ENCODE data around the gene NIBAN1. TPM values are rescaled to one million over a fixed set of nuclear protein-coding genes. Genes with fewer than 3 reads are reported as not detected.

NIBAN1 gene
- total and polyA plus RNA-seq, 2 experiments from 2014 or later = 6.9 to 11.1 TPM

DNA sequence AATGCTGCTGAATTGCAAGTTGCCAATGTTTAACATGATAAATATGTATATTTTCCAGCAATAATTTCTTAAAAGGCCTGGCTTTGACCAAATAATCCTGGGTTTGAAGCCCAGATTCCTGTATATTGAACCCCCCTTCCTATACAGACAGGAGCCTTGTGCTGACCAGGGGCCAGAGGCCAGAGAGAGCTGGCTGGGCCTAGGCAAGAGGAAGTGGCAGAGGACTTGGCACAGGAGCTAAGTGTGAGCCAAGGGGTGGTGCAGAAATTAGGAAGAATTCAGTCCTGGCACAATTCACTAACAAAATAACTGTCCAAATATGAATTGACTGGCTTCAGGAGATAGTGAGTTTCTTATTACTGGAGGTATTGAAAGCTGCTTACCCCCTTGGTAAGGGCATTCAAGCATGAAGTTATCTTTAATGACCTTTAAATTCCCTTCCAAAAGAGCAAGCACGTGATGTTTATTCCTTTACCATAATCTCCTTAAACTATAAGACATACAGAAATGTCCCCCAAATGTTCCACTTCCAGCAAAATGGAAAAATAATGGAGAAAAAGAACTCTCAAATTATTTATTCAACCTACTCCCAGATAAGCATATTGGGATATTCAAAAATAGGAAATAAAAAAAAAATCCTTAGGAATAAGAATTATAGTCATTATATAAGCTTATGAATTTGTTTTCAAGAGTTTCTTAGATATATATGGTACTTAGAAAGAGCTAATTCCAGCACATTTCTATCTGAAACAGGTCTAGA lies 26.6 kb downstream of the NIBAN1 start:
- Histone ChIP-seq H3K27me3 (no peaks in the 10 kb centered on the region), H3K27ac (no peak overlapping the region), H3K36me3 (replicated peaks; ENCODE audit: insufficient read depth, low read depth) (no peaks in the 10 kb centered on the region), H3K4me1 (ENCODE audit: insufficient read depth) (no peaks in the 10 kb centered on the region), H3K4me3 (no peak overlapping the region), H3K9me2 (replicated peaks; ENCODE audit: insufficient read depth) (no peaks in the 10 kb centered on the region), H2AFZ (no peak overlapping the region), H4K20me1 (ENCODE audit: insufficient read depth, poor library complexity, severe bottlenecking) (no peaks in the 10 kb centered on the region), H3K4me2 (no peak overlapping the region), H3K9me3 (ENCODE audit: low read depth) (no peaks in the 10 kb centered on the region), H3K79me2 (no peaks in the 10 kb centered on the region)
- DNase-seq (ENCODE audit: low spot score) = no peak
- TF ChIP-seq, protein P1, sequence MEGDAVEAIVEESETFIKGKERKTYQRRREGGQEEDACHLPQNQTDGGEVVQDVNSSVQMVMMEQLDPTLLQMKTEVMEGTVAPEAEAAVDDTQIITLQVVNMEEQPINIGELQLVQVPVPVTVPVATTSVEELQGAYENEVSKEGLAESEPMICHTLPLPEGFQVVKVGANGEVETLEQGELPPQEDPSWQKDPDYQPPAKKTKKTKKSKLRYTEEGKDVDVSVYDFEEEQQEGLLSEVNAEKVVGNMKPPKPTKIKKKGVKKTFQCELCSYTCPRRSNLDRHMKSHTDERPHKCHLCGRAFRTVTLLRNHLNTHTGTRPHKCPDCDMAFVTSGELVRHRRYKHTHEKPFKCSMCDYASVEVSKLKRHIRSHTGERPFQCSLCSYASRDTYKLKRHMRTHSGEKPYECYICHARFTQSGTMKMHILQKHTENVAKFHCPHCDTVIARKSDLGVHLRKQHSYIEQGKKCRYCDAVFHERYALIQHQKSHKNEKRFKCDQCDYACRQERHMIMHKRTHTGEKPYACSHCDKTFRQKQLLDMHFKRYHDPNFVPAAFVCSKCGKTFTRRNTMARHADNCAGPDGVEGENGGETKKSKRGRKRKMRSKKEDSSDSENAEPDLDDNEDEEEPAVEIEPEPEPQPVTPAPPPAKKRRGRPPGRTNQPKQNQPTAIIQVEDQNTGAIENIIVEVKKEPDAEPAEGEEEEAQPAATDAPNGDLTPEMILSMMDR (IDR thresholded peaks at IDR 0.05; ENCODE audit: poor library complexity) = no peak
- TF ChIP-seq EZH2 (IDR thresholded peaks at IDR 0.05; ENCODE audit: borderline replicate concordance) = no peak
- no peak for TF ChIP-seq EZH2phosphoT487 (IDR thresholded peaks at IDR 0.05; ENCODE audit: low read depth, severe bottlenecking, unreplicated experiment)
- WGBS (ENCODE audit: low lambda C conversion rate, missing lambda C conversion rate) = 26% methylated on average over 1 of the region's 1 CpG

GRCh38 chr1:184945678-184946412 lies 28.5 kb downstream of the NIBAN1 start:
- peak overlapping the region; percentile 32 for H3K27ac ChIP-seq
- 92% methylated on average over 5 of the region's 5 CpGs for WGBS (ENCODE audit: low lambda C conversion rate, missing lambda C conversion rate)
- no peak overlapping the region for H3K4me3 ChIP-seq
- no peak overlapping the region for H3K4me2 ChIP-seq
- H3K36me3 ChIP-seq (replicated peaks; ENCODE audit: insufficient read depth, low read depth) = no peaks in the 10 kb centered on the region
- H2AFZ ChIP-seq = no peak overlapping the region
- TF ChIP-seq EZH2 (IDR thresholded peaks at IDR 0.05; ENCODE audit: borderline replicate concordance) = no peak
- no peak for TF ChIP-seq EZH2phosphoT487 (IDR thresholded peaks at IDR 0.05; ENCODE audit: low read depth, severe bottlenecking, unreplicated experiment)
- TF ChIP-seq, protein P1 (IDR thresholded peaks at IDR 0.05; ENCODE audit: poor library complexity) = no peak
- no peaks in the 10 kb centered on the region for H3K9me2 ChIP-seq (replicated peaks; ENCODE audit: insufficient read depth)
- no peaks in the 10 kb centered on the region for H4K20me1 ChIP-seq (ENCODE audit: insufficient read depth, poor library complexity, severe bottlenecking)
- no peak for DNase-seq (ENCODE audit: low spot score)
- no peaks in the 10 kb centered on the region for H3K27me3 ChIP-seq
- no peaks in the 10 kb centered on the region for H3K79me2 ChIP-seq
- no peaks in the 10 kb centered on the region for H3K4me1 ChIP-seq (ENCODE audit: insufficient read depth)
- H3K9me3 ChIP-seq (ENCODE audit: low read depth) = no peaks in the 10 kb centered on the region

GRCh38 chr1:184945029-184945428 lies 29.3 kb downstream of the NIBAN1 start:
- H3K9me3 ChIP-seq (ENCODE audit: low read depth) = no peaks in the 10 kb centered on the region
- H3K27ac ChIP-seq = no peak overlapping the region
- H3K9me2 ChIP-seq (replicated peaks; ENCODE audit: insufficient read depth) = no peaks in the 10 kb centered on the region
- no peak for TF ChIP-seq EZH2 (IDR thresholded peaks at IDR 0.05; ENCODE audit: borderline replicate concordance)
- TF ChIP-seq EZH2phosphoT487 (IDR thresholded peaks at IDR 0.05; ENCODE audit: low read depth, severe bottlenecking, unreplicated experiment) = no peak
- TF ChIP-seq, protein P1 (IDR thresholded peaks at IDR 0.05; ENCODE audit: poor library complexity) = no peak
- no peak overlapping the region for H2AFZ ChIP-seq
- H3K36me3 ChIP-seq (replicated peaks; ENCODE audit: insufficient read depth, low read depth) = no peaks in the 10 kb centered on the region
- no peak overlapping the region for H3K4me3 ChIP-seq
- H4K20me1 ChIP-seq (ENCODE audit: insufficient read depth, poor library complexity, severe bottlenecking) = no peaks in the 10 kb centered on the region
- no peak for DNase-seq (ENCODE audit: low spot score)
- H3K4me2 ChIP-seq = no peak overlapping the region
- 76% methylated on average over 2 of the region's 2 CpGs for WGBS (ENCODE audit: low lambda C conversion rate, missing lambda C conversion rate)
- no peaks in the 10 kb centered on the region for H3K27me3 ChIP-seq
- no peaks in the 10 kb centered on the region for H3K4me1 ChIP-seq (ENCODE audit: insufficient read depth)
- no peaks in the 10 kb centered on the region for H3K79me2 ChIP-seq
